Stimulated activated CD4-positive, alpha-beta T cell treated with anti-CD3 and anti-CD28 coated beads, TNF-alpha, amount 100 ng/mL, for 48 hours (primary cell): Measurements from ENCODE around the gene PTGER2.

Experiments used
- DNase-seq, 3 donors: peaks; one replicate each; pipeline ENCODE4 v3.0.0-alpha.2; 2020; ENCODE audit warnings: low read depth in 3 of 3

The PTGER2 gene

DNA sequence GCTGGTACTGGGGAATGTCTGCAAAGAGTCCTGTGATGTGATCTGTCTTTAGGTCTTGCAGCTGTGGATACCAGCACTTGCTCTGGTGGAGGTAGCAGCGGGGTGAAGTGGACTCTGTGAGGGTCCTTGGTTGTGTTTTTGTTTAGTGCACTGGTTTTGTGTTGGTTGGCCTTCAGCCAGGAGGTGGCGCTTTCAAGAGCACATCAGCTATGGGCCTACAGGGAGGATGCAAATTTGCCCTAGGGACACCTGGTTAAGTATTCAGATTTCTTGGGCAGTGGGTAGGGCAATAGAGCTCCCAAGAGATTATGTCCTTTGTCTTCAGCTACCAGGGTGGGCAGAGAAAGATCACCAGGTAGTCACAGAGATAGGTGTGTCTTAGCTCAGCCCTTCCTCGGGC lies 63.8 kb downstream of the PTGER2 start:
- no peak for DNase-seq
